Loucy (cell line): Measurements from ENCODE around the gene LEKR1.

Experiments used
- H2AFZ ChIP-seq: fragments of 200-600 bp; sonication (generic); 2 replicates; pipeline ENCODE4 v1.6.0; 2016; ENCODE audit warnings: antibody characterized with exemption, mild to moderate bottlenecking, low read length, moderate library complexity
- H3F3A ChIP-seq: fragments of 200-600 bp; 2 replicates; pipeline ENCODE4 v1.6.0; 2016; ENCODE audit warnings: antibody characterized with exemption, low read depth, mild to moderate bottlenecking
- H3K27me3 ChIP-seq: fragments of 200-600 bp; sonication (generic); 2 replicates; pipeline ENCODE4 v1.6.1; 2014; ENCODE audit warnings: low read length, mild to moderate bottlenecking; ENCODE audit not compliant: insufficient read depth, poor library complexity, severe bottlenecking
- H3K36me3 ChIP-seq: fragments of 200-600 bp; sonication (generic); 2 replicates; pipeline ENCODE4 v1.6.1; 2016; ENCODE audit warnings: low read length; ENCODE audit not compliant: insufficient read depth
- H3K4me1 ChIP-seq: fragments of 200-600 bp; sonication (generic); 2 replicates; pipeline ENCODE4 v1.5.1; 2014; ENCODE audit warnings: low read length, mild to moderate bottlenecking; ENCODE audit not compliant: insufficient read depth, poor library complexity, severe bottlenecking
- H3K4me2 ChIP-seq: fragments of 200-600 bp; sonication (generic); 2 replicates; pipeline ENCODE4 v1.6.0; 2014; ENCODE audit warnings: antibody characterized with exemption, low read length, low read depth, mild to moderate bottlenecking; ENCODE audit not compliant: poor library complexity, severe bottlenecking
- H3K4me3 ChIP-seq: fragments of 200-600 bp; sonication (generic); 2 replicates; pipeline ENCODE4 v1.5.1; 2014; ENCODE audit warnings: low read length, mild to moderate bottlenecking, mixed read lengths; ENCODE audit not compliant: poor library complexity, severe bottlenecking
- H3K79me2 ChIP-seq: fragments of 200-600 bp; sonication (generic); 2 replicates; pipeline ENCODE4 v1.6.1; 2014; ENCODE audit warnings: low read length; ENCODE audit not compliant: insufficient read depth
- H3K9ac ChIP-seq: fragments of 200-600 bp; sonication (generic); 2 replicates; pipeline ENCODE4 v1.6.0; 2014; ENCODE audit warnings: mild to moderate bottlenecking, low read depth, low read length, moderate library complexity; ENCODE audit not compliant: poor library complexity, severe bottlenecking
- H3K9me2 ChIP-seq: fragments of 200-600 bp; sonication (generic); replicated peaks from 2 replicates; pipeline ENCODE4 v1.6.1; 2016; ENCODE audit warnings: low read depth, low read length, mixed read lengths
- H3K9me3 ChIP-seq: fragments of 200-600 bp; sonication (generic); 2 replicates; pipeline ENCODE4 v1.6.1; 2014; ENCODE audit warnings: mild to moderate bottlenecking, antibody characterized with exemption, low read length, low read depth; ENCODE audit not compliant: insufficient read depth
- H4K20me1 ChIP-seq: fragments of 200-600 bp; sonication (generic); 2 replicates; pipeline ENCODE4 v1.6.0; 2014; ENCODE audit warnings: antibody characterized with exemption, low read length, mild to moderate bottlenecking; ENCODE audit not compliant: insufficient read depth, poor library complexity, severe bottlenecking
- CTCF ChIP-seq: fragments of 200-600 bp; sonication (generic); conservative IDR thresholded peaks from 2 replicates; pipeline ENCODE4 v1.5.1; 2014; ENCODE audit warnings: mild to moderate bottlenecking, antibody characterized with exemption, low read length
- EZH2phosphoT487 ChIP-seq: fragments of 200-600 bp; IDR thresholded peaks from 2 replicates; pipeline ENCODE4 v1.6.1; 2018; ENCODE audit warnings: antibody characterized with exemption, mild to moderate bottlenecking, moderate library complexity, borderline replicate concordance

The LEKR1 gene

DNA sequence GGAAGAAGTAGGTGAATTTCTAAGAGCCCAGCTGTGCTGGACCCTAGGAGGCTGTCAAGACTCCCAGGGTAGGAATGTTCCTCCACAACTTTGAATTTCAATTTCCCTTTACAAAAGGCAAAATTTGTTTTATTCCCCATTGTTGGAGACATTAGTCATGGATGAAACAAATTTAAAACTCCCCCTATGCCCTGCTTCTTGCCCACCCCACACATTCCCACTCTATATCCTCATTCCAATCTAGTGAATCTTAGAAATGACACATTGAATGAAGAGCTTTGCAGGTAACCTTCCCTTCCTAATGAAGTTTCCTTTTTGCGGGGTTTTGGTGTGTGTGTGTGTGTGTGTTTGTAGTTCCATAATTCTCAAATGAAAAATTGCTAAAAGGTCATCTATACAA is 261.2 kb downstream of the LEKR1 start:
- 0 out of 2 replicates have a peak, but pooled peaks cover 6% of the 10 kb centered on the region for H3F3A ChIP-seq
- no peak for TF ChIP-seq EZH2phosphoT487
- no peak for TF ChIP-seq CTCF
- no peaks in the 10 kb centered on the region for H3K36me3 ChIP-seq
- no peak overlapping the region for H3K9ac ChIP-seq
- H3K9me2 ChIP-seq, result no peaks in the 10 kb centered on the region
- no peaks in the 10 kb centered on the region for H3K79me2 ChIP-seq
- no peak overlapping the region for H2AFZ ChIP-seq
- H4K20me1 ChIP-seq, result no peaks in the 10 kb centered on the region
- peak overlapping the region; percentile 75 for H3K4me3 ChIP-seq
- no peaks in the 10 kb centered on the region for H3K9me3 ChIP-seq
- peak overlapping the region; percentile 93 for H3K4me2 ChIP-seq
- no peaks in the 10 kb centered on the region for H3K27me3 ChIP-seq
- H3K4me1 ChIP-seq, result peaks cover 21% of the 10 kb centered on the region

- no peaks in the 10 kb centered on the region for H3K9me3 ChIP-seq
- H3F3A ChIP-seq, result 0 out of 2 replicates have a peak, but pooled peaks cover 6% of the 10 kb centered on the region
- peaks cover 21% of the 10 kb centered on the region for H3K4me1 ChIP-seq
- no peaks in the 10 kb centered on the region for H4K20me1 ChIP-seq
- no peaks in the 10 kb centered on the region for H3K79me2 ChIP-seq
- no peaks in the 10 kb centered on the region for H3K27me3 ChIP-seq
- no peaks in the 10 kb centered on the region for H3K36me3 ChIP-seq
- H3K4me2 ChIP-seq, result peak overlapping the region; percentile 93
- H3K9ac ChIP-seq, result peak overlapping the region; percentile 75
- peak overlapping the region; percentile 89; the same call in 1 of the 2 replicates for H2AFZ ChIP-seq
- peak overlapping the region; percentile 75 for H3K4me3 ChIP-seq
- TF ChIP-seq CTCF, result no peak
- TF ChIP-seq EZH2phosphoT487, result no peak
- no peaks in the 10 kb centered on the region for H3K9me2 ChIP-seq
These were observed 261.8 kb downstream of the LEKR1 start for GRCh38 chr3:157087780-157088600.

DNA sequence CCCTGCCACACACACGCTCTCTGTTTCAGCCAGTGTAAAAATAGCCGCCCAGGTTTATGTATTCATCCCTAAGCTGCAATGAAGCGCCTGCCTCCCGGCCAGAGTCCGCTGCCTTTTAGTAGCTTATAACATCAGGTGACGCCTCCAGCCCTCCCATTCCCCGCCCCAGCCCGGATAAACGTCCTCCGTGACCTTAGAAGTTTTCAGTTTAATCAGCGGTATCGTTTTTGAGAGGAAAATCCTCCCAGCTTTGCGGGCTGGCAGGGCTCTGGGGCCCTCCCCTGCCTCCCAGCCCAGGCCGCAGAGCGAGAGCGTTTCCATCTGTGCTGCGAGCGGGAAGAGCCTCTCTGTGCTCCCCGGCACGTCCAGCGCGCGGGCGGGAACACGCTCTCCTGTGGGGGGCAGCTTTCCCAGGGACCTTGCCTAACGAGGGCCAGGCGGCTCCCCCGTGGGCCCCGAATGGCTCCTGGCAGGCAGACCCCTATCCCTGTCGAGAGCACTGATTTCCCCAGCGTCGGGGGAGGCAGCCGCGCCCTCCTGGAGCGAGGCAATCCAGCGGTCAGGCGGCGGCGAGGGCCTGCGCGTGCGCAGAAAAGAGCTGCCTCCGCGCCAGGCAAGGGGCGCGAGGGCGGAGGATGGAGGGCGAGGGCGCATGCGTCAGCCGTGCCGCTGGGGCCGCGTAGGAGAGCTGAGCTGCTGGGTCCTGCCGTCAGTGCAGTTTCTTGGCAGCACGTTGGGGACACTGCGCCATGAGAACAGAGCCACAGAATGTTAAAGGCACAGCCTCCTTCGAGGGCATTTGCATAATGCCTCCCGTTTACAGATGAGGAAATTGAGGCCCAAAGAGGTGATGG is 262.7 kb downstream of the LEKR1 start:
- H3K9ac ChIP-seq, result peak overlapping the region; percentile 75
- 0 out of 2 replicates have a peak, but pooled peaks cover 6% of the 10 kb centered on the region for H3F3A ChIP-seq
- H3K4me3 ChIP-seq, result peak overlapping the region; percentile 75
- H3K9me3 ChIP-seq, result no peaks in the 10 kb centered on the region
- H3K9me2 ChIP-seq, result no peaks in the 10 kb centered on the region
- H2AFZ ChIP-seq, result peak overlapping the region; percentile 89
- H3K79me2 ChIP-seq, result no peaks in the 10 kb centered on the region
- H3K4me2 ChIP-seq, result peak overlapping the region; percentile 93
- no peaks in the 10 kb centered on the region for H3K36me3 ChIP-seq
- peaks cover 23% of the 10 kb centered on the region for H3K4me1 ChIP-seq
- H4K20me1 ChIP-seq, result no peaks in the 10 kb centered on the region
- no peaks in the 10 kb centered on the region for H3K27me3 ChIP-seq
- TF ChIP-seq CTCF, result no peak; the same call in 1 of the 2 replicates
